ENCODE results near the gene ZNF839.

The ZNF839 gene

GRCh38 chr14:102338724-102339123 is 19.2 kb downstream of the ZNF839 start:
- Histone ChIP-seq H3K4me2 (ENCODE audit: insufficient read depth, low read length) (no peak overlapping the region), H3K36me3 (ENCODE audit: insufficient read depth, low read length) (peaks cover 66% of the 10 kb centered on the region), H3K9me3 (ENCODE audit: insufficient read depth, low read length, severe bottlenecking) (no peaks in the 10 kb centered on the region), H3K27me3 (ENCODE audit: insufficient read depth, low read length, poor library complexity) (no peaks in the 10 kb centered on the region), H3K27ac (ENCODE audit: low read length) (no peak overlapping the region), H3K9ac (ENCODE audit: low read depth, low read length) (no peak overlapping the region), H3K4me3 (ENCODE audit: low read depth in 1 of 2, low read length in 2 of 2) (no peak overlapping the region), H3K4me1 (ENCODE audit: insufficient read depth, low read length) (no peaks in the 10 kb centered on the region), H4K20me1 (ENCODE audit: insufficient read depth, low read length) (no peaks in the 10 kb centered on the region), H2AFZ (ENCODE audit: low read depth, low read length) (no peak overlapping the region), H3K79me2 (ENCODE audit: insufficient read depth, low read length) (no peaks in the 10 kb centered on the region)
- TF ChIP-seq CTCF (IDR thresholded peaks at IDR 0.05; ENCODE audit: borderline replicate concordance, extremely low read depth, low read length, poor library complexity, severe bottlenecking) (no peak), EZH2 (IDR thresholded peaks at IDR 0.05; ENCODE audit: borderline replicate concordance, low read depth, low read length, severe bottlenecking) (no peak)
- ATAC-seq (ENCODE audit: insufficient read depth, low read depth) (no peak), DNase-seq (no peak)

GRCh38 chr14:102341566-102341965 is 22.0 kb downstream of the ZNF839 start:
- no peaks in the 10 kb centered on the region for H3K27me3 ChIP-seq (ENCODE audit: insufficient read depth, low read length, poor library complexity)
- H3K27ac ChIP-seq (ENCODE audit: low read length): no peak overlapping the region
- H3K4me1 ChIP-seq (ENCODE audit: insufficient read depth, low read length): no peaks in the 10 kb centered on the region
- ATAC-seq (ENCODE audit: insufficient read depth, low read depth) (no peak), DNase-seq (no peak)
- H3K79me2 ChIP-seq (ENCODE audit: insufficient read depth, low read length): no peaks in the 10 kb centered on the region
- H2AFZ ChIP-seq (ENCODE audit: low read depth, low read length): no peak overlapping the region
- H3K9ac ChIP-seq (ENCODE audit: low read depth, low read length): no peak overlapping the region
- no peaks in the 10 kb centered on the region for H4K20me1 ChIP-seq (ENCODE audit: insufficient read depth, low read length)
- H3K9me3 ChIP-seq (ENCODE audit: insufficient read depth, low read length, severe bottlenecking): no peaks in the 10 kb centered on the region
- H3K36me3 ChIP-seq (ENCODE audit: insufficient read depth, low read length): peaks cover 74% of the 10 kb centered on the region
- H3K4me3 ChIP-seq (ENCODE audit: low read depth in 1 of 2, low read length in 2 of 2): no peak overlapping the region
- TF ChIP-seq EZH2 (IDR thresholded peaks at IDR 0.05; ENCODE audit: borderline replicate concordance, low read depth, low read length, severe bottlenecking) (no peak), CTCF (IDR thresholded peaks at IDR 0.05; ENCODE audit: borderline replicate concordance, extremely low read depth, low read length, poor library complexity, severe bottlenecking) (no peak)
- no peak overlapping the region for H3K4me2 ChIP-seq (ENCODE audit: insufficient read depth, low read length)

DNA sequence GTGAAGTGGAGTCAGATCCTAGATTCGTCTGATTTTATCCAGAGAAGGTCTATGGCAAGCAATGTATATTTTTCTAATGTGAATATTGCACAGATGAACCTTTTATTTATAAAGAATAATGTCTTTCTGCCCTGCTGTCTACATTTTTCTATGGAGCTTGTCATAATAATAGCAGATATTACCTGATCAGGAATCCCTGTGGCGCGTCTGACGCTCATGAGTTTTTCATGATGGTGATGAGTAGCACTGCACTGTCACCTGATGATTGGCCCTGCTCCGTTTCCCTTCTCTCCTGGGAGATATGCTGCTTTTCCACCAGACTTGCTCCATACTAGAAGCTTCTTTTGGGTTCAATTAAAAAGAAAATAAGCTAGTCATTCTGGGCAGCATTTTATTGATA is 22.7 kb downstream of the ZNF839 start:
- peaks cover 72% of the 10 kb centered on the region for H3K36me3 ChIP-seq (ENCODE audit: insufficient read depth, low read length)
- H3K27ac ChIP-seq (ENCODE audit: low read length): no peak overlapping the region
- no peak overlapping the region for H2AFZ ChIP-seq (ENCODE audit: low read depth, low read length)
- H3K79me2 ChIP-seq (ENCODE audit: insufficient read depth, low read length): no peaks in the 10 kb centered on the region
- H3K9ac ChIP-seq (ENCODE audit: low read depth, low read length): no peak overlapping the region
- no peak overlapping the region for H3K4me2 ChIP-seq (ENCODE audit: insufficient read depth, low read length)
- H3K9me3 ChIP-seq (ENCODE audit: insufficient read depth, low read length, severe bottlenecking): no peaks in the 10 kb centered on the region
- no peak for DNase-seq
- no peak for ATAC-seq (ENCODE audit: insufficient read depth, low read depth)
- H3K4me3 ChIP-seq (ENCODE audit: low read depth in 1 of 2, low read length in 2 of 2): no peak overlapping the region
- H3K27me3 ChIP-seq (ENCODE audit: insufficient read depth, low read length, poor library complexity): no peaks in the 10 kb centered on the region
- H4K20me1 ChIP-seq (ENCODE audit: insufficient read depth, low read length): no peaks in the 10 kb centered on the region
- H3K4me1 ChIP-seq (ENCODE audit: insufficient read depth, low read length): no peaks in the 10 kb centered on the region
- TF ChIP-seq CTCF (IDR thresholded peaks at IDR 0.05; ENCODE audit: borderline replicate concordance, extremely low read depth, low read length, poor library complexity, severe bottlenecking) (no peak), EZH2 (IDR thresholded peaks at IDR 0.05; ENCODE audit: borderline replicate concordance, low read depth, low read length, severe bottlenecking) (no peak)

DNA sequence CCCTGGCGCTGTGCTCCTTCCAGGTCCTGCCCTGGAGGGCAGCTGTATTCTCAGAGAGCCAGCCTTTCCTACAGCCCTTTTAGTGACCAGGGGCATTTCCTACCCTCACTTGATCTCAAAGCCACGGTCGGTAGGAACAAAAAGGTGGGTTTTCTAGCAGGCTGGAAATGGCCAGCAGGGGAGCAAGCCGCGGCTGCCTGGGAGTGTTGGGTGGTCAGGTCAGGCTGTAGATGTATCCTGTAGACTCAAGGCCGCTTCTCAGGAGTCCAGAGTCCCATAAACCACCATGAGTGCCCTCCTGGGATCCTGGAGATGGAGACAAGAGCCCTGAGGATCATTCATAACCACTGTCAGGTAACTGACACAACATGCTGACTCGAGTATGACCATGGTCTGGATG is 24.5 kb downstream of the ZNF839 start:
- peaks cover 72% of the 10 kb centered on the region for H3K36me3 ChIP-seq (ENCODE audit: insufficient read depth, low read length)
- H3K4me2 ChIP-seq (ENCODE audit: insufficient read depth, low read length): no peak overlapping the region
- no peak for ATAC-seq (ENCODE audit: insufficient read depth, low read depth)
- H2AFZ ChIP-seq (ENCODE audit: low read depth, low read length): no peak overlapping the region
- H3K27me3 ChIP-seq (ENCODE audit: insufficient read depth, low read length, poor library complexity): no peaks in the 10 kb centered on the region
- no peaks in the 10 kb centered on the region for H3K4me1 ChIP-seq (ENCODE audit: insufficient read depth, low read length)
- H4K20me1 ChIP-seq (ENCODE audit: insufficient read depth, low read length): no peaks in the 10 kb centered on the region
- H3K9me3 ChIP-seq (ENCODE audit: insufficient read depth, low read length, severe bottlenecking): no peaks in the 10 kb centered on the region
- no peak overlapping the region for H3K27ac ChIP-seq (ENCODE audit: low read length)
- H3K79me2 ChIP-seq (ENCODE audit: insufficient read depth, low read length): no peaks in the 10 kb centered on the region
- no peak for TF ChIP-seq EZH2 (IDR thresholded peaks at IDR 0.05; ENCODE audit: borderline replicate concordance, low read depth, low read length, severe bottlenecking)
- no peak for TF ChIP-seq CTCF (IDR thresholded peaks at IDR 0.05; ENCODE audit: borderline replicate concordance, extremely low read depth, low read length, poor library complexity, severe bottlenecking)
- H3K9ac ChIP-seq (ENCODE audit: low read depth, low read length): no peak overlapping the region
- no peak overlapping the region for H3K4me3 ChIP-seq (ENCODE audit: low read depth in 1 of 2, low read length in 2 of 2)
- DNase-seq: no peak
